ENCODE measurements around the gene DOCK3.

GRCh38 chr3:50953825-50954414 lies 279.2 kb downstream of the DOCK3 start:
- TF ChIP-seq POLR2A (IDR thresholded peaks at IDR 0.05; ENCODE audit: low read depth, low read length) = no peak
- TF ChIP-seq POLR2AphosphoS5 (IDR thresholded peaks at IDR 0.05; ENCODE audit: low read depth, low read length) = no peak
- TF ChIP-seq TAF1 (IDR thresholded peaks at IDR 0.05; ENCODE audit: borderline replicate concordance, low read depth, low read length) = no peak
